HG03045 (cell line): ENCODE data around the gene PPIP5K1.

Experiments
- ATAC-seq: cut with Tn5 transposase; IDR thresholded peaks from one replicate; pipeline ENCODE4 v1.9.1; 2021; ENCODE audit warnings: mild to moderate bottlenecking, moderate library complexity; ENCODE audit not compliant: unreplicated experiment

PPIP5K1 gene

DNA sequence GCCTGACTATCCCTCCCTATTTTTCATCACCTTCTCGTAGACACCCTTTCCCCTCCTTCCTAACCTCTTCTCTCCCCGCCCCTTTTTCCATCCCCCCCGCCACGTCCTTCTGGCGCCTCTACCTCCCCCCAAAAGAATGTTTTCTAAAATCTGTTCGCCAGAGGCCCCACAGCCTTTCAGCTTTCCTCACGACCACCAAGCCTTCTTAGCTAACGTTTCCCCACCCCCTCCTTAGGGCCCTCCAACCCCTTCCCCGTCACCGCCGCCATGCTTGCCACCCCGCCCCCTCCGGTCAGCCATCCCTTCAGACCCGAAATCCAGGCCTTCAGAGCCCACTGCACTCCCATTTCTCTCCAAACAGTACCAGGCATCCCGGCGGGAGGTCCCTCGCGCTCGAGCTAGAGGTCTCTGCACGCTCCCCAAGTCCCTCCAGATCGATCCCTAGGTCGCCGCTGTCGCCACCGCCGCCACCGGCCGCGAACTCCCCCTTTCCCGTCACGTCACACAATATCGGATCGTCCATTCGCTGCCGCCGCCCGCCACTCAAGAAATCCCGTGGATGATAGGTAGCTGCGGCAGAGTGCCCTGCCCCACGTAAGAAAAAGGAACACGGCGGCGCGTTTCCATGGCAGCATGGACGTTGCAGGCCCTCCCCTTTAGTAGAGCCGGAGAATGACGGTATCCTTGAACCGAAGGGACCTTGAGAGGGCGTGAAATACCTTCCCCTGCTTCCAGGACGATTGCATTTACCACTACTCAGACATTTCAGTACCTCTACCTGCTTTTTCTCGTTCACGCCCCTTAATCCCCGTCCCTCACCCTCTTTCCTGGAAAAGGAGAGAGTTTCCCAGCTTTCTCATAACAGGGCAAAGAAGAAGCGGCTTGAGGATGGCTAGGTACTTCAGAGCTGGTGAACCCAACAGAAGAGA is 97.1 kb downstream of the PPIP5K1 start, which contains the start of gene TP53BP1:
TSS of gene TP53BP1 (minus strand) at position 484 of the 929 bp plus-strand sequence. CDS start at position 371, 113 bp downstream.
- peak; percentile 99 for ATAC-seq

DNA sequence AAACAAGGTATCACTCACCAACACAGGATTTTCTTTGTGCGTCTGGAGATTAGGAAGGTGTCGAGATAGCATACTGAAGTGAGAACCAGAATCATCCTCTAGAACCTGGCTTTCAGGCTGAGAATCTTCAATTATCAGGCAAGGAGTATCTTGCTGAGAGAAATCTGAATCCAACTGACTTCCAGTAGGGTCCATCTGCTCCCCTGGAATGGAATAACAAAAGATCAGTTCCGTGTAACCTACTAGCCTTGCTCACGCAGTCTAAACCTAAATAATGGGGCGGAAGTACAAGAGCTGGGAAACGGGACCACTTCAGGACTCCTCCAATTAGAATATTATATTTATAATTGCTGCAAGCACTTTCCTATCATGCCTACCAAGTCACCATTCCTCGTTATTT is 97.7 kb downstream of the PPIP5K1 start:
- ATAC-seq, result no peak

- ATAC-seq, result no peak
Observed at GRCh38 chr15:43489191-43489590, 100.8 kb downstream of the PPIP5K1 start.

GRCh38 chr15:43488790-43489189 is 101.2 kb downstream of the PPIP5K1 start:
- ATAC-seq, result no peak

- no peak for ATAC-seq
Observed at GRCh38 chr15:43487271-43487895, 102.6 kb downstream of the PPIP5K1 start.

DNA sequence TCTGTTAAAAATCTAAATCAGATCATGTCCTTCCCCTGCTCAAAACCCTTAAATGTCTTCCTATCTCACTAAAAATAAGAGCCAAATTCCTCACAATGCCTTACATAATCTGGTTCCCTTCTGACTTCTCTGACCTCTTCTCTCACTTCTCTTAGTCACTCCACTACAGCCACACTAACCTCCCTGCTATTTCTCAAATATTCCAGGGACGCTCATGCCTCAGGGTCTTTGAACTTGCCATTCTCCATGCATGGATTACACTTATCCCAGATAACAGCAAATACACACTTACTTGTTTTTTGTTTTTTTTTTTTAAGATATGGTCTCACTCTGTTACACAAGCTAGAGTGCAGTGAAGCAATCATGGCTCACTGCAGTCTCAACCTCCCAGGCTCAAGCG is 105.6 kb downstream of the PPIP5K1 start:
- ATAC-seq, result no peak
